Neural progenitor cell (in vitro differentiated cells): ENCODE data around the gene RBBP8NL. TPM values are rescaled to one million over a fixed set of nuclear protein-coding genes. Genes with fewer than 3 reads are reported as not detected.

ENCODE experiments used
- DNase-seq: peaks from one replicate; pipeline ENCODE4 v3.0.0-alpha.2; 2016; ENCODE audit warnings: low spot score
- H2AFZ ChIP-seq: fragments of 200-600 bp; sonication (generic); replicated peaks from 2 replicates; pipeline ENCODE4 v1.6.1; 2016; ENCODE audit warnings: antibody characterized with exemption
- H3F3A ChIP-seq: fragments of 200-600 bp; sonication (generic); 2 replicates; pipeline ENCODE4 v1.6.1; 2016; ENCODE audit warnings: antibody characterized with exemption, low read depth
- H3K27ac ChIP-seq: fragments of 200-600 bp; sonication (generic); 2 replicates; pipeline ENCODE4 v1.5.1; 2016; ENCODE audit warnings: mild to moderate bottlenecking
- H3K27me3 ChIP-seq: fragments of 200-600 bp; sonication (generic); 2 replicates; pipeline ENCODE4 v1.6.1; 2016; ENCODE audit warnings: mild to moderate bottlenecking, moderate library complexity
- H3K36me3 ChIP-seq: fragments of 200-600 bp; sonication (generic); 2 replicates; pipeline ENCODE4 v1.5.1; 2016
- H3K4me1 ChIP-seq: fragments of 200-600 bp; sonication (generic); 2 replicates; pipeline ENCODE4 v1.6.1; 2016; ENCODE audit warnings: mixed run types
- H3K4me2 ChIP-seq: fragments of 200-600 bp; sonication (generic); 2 replicates; pipeline ENCODE4 v1.6.1; 2016
- H3K4me3 ChIP-seq: fragments of 200-600 bp; sonication (generic); 2 replicates; pipeline ENCODE4 v1.5.1; 2016
- H3K79me2 ChIP-seq: fragments of 200-600 bp; sonication (generic); 2 replicates; pipeline ENCODE4 v1.6.1; 2016; ENCODE audit warnings: low read depth
- H3K9ac ChIP-seq: fragments of 200-600 bp; sonication (generic); 2 replicates; pipeline ENCODE4 v1.6.1; 2016
- H3K9me3 ChIP-seq: fragments of 200-600 bp; sonication (generic); 2 replicates; pipeline ENCODE4 v1.5.1; 2016; ENCODE audit warnings: low read depth
- H4K20me1 ChIP-seq: fragments of 200-600 bp; sonication (generic); 2 replicates; pipeline ENCODE4 v1.6.1; 2016; ENCODE audit warnings: low read depth
- H3K27ac Mint-ChIP-seq: 3 replicates; pipeline ENCODE4 v1.8.0; 2021; ENCODE audit warnings: mixed read lengths
- H3K27me3 Mint-ChIP-seq: 2 replicates; pipeline ENCODE4 v1.8.0; 2022; ENCODE audit warnings: low read depth, mild to moderate bottlenecking, inconsistent platforms, moderate library complexity, mixed read lengths; ENCODE audit not compliant: insufficient read depth
- H3K36me3 Mint-ChIP-seq: 3 replicates; pipeline ENCODE4 v1.8.0; 2021; ENCODE audit warnings: mixed read lengths
- H3K4me1 Mint-ChIP-seq: 3 replicates; pipeline ENCODE4 v1.8.0; 2021; ENCODE audit warnings: mixed read lengths
- H3K4me3 Mint-ChIP-seq: 3 replicates; pipeline ENCODE4 v1.8.0; 2021; ENCODE audit warnings: mild to moderate bottlenecking, moderate library complexity, mixed read lengths
- H3K9me3 Mint-ChIP-seq: 3 replicates; pipeline ENCODE4 v1.8.0; 2020; ENCODE audit warnings: mixed read lengths
- EZH2 ChIP-seq: fragments of 200-600 bp; sonication (generic); IDR thresholded peaks from 2 replicates; pipeline ENCODE4 v1.6.1; 2017; ENCODE audit warnings: antibody characterized with exemption, mild to moderate bottlenecking, moderate library complexity
- EZH2phosphoT487 ChIP-seq: fragments of 200-600 bp; sonication (generic); IDR thresholded peaks from 2 replicates; pipeline ENCODE4 v1.6.1; 2017; ENCODE audit warnings: antibody characterized with exemption
- total RNA-seq: library from RNA; depleted of rRNA; stranded (reverse); fragments of >200 nt; gene quantifications from 2 replicates; pipeline ENCODE4 v1.2.3, GENCODE V29; 2015; ENCODE audit warnings: low replicate concordance
- TF ChIP-seq, protein P1 (sequence below): fragments of 200-600 bp; sonication (generic); IDR thresholded peaks from 2 replicates; pipeline ENCODE4 v1.5.1; 2017; ENCODE audit warnings: antibody characterized with exemption, mild to moderate bottlenecking

Gene RBBP8NL
- total RNA-seq, 1 donor from 2014 or later, result not detected

GRCh38 chr20:62461157-62461556 lies 33.8 kb upstream of the RBBP8NL start:
- H3K4me3 Mint-ChIP-seq, result no peak overlapping the region
- no peaks in the 10 kb centered on the region for H3K79me2 ChIP-seq
- no peaks in the 10 kb centered on the region for H3K4me1 ChIP-seq
- H4K20me1 ChIP-seq, result no peaks in the 10 kb centered on the region
- H3K36me3 Mint-ChIP-seq, result no peaks in the 10 kb centered on the region
- H3F3A ChIP-seq, result no peaks in the 10 kb centered on the region
- H3K4me1 Mint-ChIP-seq, result peaks cover 13% of the 10 kb centered on the region
- H3K4me2 ChIP-seq, result no peak overlapping the region
- H3K4me3 ChIP-seq, result no peak overlapping the region
- no peaks in the 10 kb centered on the region for H3K36me3 ChIP-seq
- H3K27me3 Mint-ChIP-seq, result peaks cover 5% of the 10 kb centered on the region
- no peaks in the 10 kb centered on the region for H3K9me3 ChIP-seq
- H3K9me3 Mint-ChIP-seq, result no peaks in the 10 kb centered on the region
- H2AFZ ChIP-seq, result no peak overlapping the region
- no peak overlapping the region for H3K27ac ChIP-seq
- H3K27me3 ChIP-seq, result no peaks in the 10 kb centered on the region
- DNase-seq, result no peak
- no peak overlapping the region for H3K27ac Mint-ChIP-seq
- TF ChIP-seq EZH2phosphoT487 (no peak), EZH2 (no peak)
- TF ChIP-seq, protein P1, sequence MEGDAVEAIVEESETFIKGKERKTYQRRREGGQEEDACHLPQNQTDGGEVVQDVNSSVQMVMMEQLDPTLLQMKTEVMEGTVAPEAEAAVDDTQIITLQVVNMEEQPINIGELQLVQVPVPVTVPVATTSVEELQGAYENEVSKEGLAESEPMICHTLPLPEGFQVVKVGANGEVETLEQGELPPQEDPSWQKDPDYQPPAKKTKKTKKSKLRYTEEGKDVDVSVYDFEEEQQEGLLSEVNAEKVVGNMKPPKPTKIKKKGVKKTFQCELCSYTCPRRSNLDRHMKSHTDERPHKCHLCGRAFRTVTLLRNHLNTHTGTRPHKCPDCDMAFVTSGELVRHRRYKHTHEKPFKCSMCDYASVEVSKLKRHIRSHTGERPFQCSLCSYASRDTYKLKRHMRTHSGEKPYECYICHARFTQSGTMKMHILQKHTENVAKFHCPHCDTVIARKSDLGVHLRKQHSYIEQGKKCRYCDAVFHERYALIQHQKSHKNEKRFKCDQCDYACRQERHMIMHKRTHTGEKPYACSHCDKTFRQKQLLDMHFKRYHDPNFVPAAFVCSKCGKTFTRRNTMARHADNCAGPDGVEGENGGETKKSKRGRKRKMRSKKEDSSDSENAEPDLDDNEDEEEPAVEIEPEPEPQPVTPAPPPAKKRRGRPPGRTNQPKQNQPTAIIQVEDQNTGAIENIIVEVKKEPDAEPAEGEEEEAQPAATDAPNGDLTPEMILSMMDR, result no peak
- H3K9ac ChIP-seq, result no peak overlapping the region

GRCh38 chr20:62460678-62461077 lies 33.3 kb upstream of the RBBP8NL start:
- no peaks in the 10 kb centered on the region for H3K9me3 ChIP-seq
- no peak overlapping the region for H3K9ac ChIP-seq
- no peaks in the 10 kb centered on the region for H3F3A ChIP-seq
- no peaks in the 10 kb centered on the region for H3K27me3 ChIP-seq
- no peaks in the 10 kb centered on the region for H3K36me3 Mint-ChIP-seq
- H3K4me2 ChIP-seq, result no peak overlapping the region
- peaks cover 1% of the 10 kb centered on the region for H3K4me1 ChIP-seq
- DNase-seq, result no peak
- no peak overlapping the region for H3K4me3 Mint-ChIP-seq
- peaks cover 14% of the 10 kb centered on the region for H3K4me1 Mint-ChIP-seq
- no peaks in the 10 kb centered on the region for H3K36me3 ChIP-seq
- H3K27ac Mint-ChIP-seq, result no peak overlapping the region
- H3K27me3 Mint-ChIP-seq, result peaks cover 5% of the 10 kb centered on the region
- no peak overlapping the region for H2AFZ ChIP-seq
- no peaks in the 10 kb centered on the region for H3K79me2 ChIP-seq
- no peaks in the 10 kb centered on the region for H3K9me3 Mint-ChIP-seq
- H3K27ac ChIP-seq, result no peak overlapping the region
- H3K4me3 ChIP-seq, result no peak overlapping the region
- H4K20me1 ChIP-seq, result no peaks in the 10 kb centered on the region
- TF ChIP-seq EZH2 (no peak), EZH2phosphoT487 (no peak)
- TF ChIP-seq, protein P1, result no peak

DNA sequence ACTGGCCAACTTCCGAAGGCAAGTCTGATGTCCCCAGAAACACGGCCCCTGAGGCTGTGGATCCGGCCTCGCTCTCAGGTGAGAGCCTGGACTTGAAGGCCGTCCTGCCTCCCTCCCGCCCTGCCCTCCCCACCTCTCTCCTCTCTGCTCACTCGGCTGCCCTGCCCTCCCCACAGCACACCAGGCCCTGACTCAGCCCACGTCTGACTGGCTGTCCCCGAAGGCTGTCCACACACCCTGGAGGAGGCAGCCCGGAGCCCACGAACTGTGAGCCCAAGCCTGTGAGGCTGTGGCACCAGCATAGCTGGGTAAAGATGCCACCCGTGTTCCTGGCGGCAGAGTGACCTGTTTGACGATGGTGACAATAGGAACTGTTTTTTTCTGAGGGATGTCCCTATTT lies 32.1 kb upstream of the RBBP8NL start:
- no peak for DNase-seq
- Histone ChIP-seq H3K4me2 (no peak overlapping the region), H3K4me3 (no peak overlapping the region), H3K79me2 (no peaks in the 10 kb centered on the region), H3K27ac (no peak overlapping the region), H2AFZ (no peak overlapping the region), H4K20me1 (no peaks in the 10 kb centered on the region), H3K9ac (no peak overlapping the region), H3K36me3 (no peaks in the 10 kb centered on the region), H3F3A (no peaks in the 10 kb centered on the region), H3K4me1 (peaks cover 12% of the 10 kb centered on the region), H3K9me3 (no peaks in the 10 kb centered on the region), H3K27me3 (no peaks in the 10 kb centered on the region)
- H3K27ac Mint-ChIP-seq, result no peak overlapping the region
- H3K4me3 Mint-ChIP-seq, result no peak overlapping the region
- H3K36me3 Mint-ChIP-seq, result no peaks in the 10 kb centered on the region
- H3K9me3 Mint-ChIP-seq, result no peaks in the 10 kb centered on the region
- H3K4me1 Mint-ChIP-seq, result peaks cover 18% of the 10 kb centered on the region
- TF ChIP-seq EZH2phosphoT487, result no peak
- TF ChIP-seq, protein P1, result no peak
- TF ChIP-seq EZH2, result no peak
- H3K27me3 Mint-ChIP-seq, result peaks cover 5% of the 10 kb centered on the region
